HEK293T (cell line): ENCODE results near the gene NME3.

Experiments used
- CTCF ChIA-PET: fragments of 350-600 bp; formaldehyde crosslinking; extraction: SDS; loops from one replicate; lab custom pipeline; 2021; ENCODE audit warnings: antibody characterized with exemption, inconsistent platforms; lab: Yijun Ruan, JAX
- POLR2A ChIA-PET: fragments of 350-600 bp; formaldehyde crosslinking; extraction: SDS; loops from one replicate; lab custom pipeline; 2020; ENCODE audit warnings: antibody characterized with exemption, inconsistent platforms; lab: Yijun Ruan, JAX
- DNase-seq: peaks from one replicate; pipeline ENCODE4 v3.0.0; 2012; ENCODE audit warnings: mixed read lengths; ENCODE audit errors: extremely low spot score
- ARNT ChIP-seq: fragments of 450-650 bp; IDR thresholded peaks from 2 replicates; pipeline ENCODE4 v1.6.1; 2017; ENCODE audit warnings: mild to moderate bottlenecking
- BHLHE40 ChIP-seq: fragments of 450-650 bp; IDR thresholded peaks from 2 replicates; pipeline ENCODE4 v1.6.1; 2016; ENCODE audit warnings: mild to moderate bottlenecking, moderate library complexity, borderline replicate concordance
- CTBP1 ChIP-seq: fragments of 450-650 bp; IDR thresholded peaks from 2 replicates; pipeline ENCODE4 v1.6.1; 2016; ENCODE audit warnings: borderline replicate concordance
- ELF4 ChIP-seq: fragments of 450-650 bp; IDR thresholded peaks from 2 replicates; pipeline ENCODE4 v1.6.1; 2017; ENCODE audit warnings: antibody characterized with exemption
- FOXA1 ChIP-seq: fragments of 450-650 bp; IDR thresholded peaks from 2 replicates; pipeline ENCODE4 v1.6.1; 2016; ENCODE audit warnings: mild to moderate bottlenecking
- FOXK2 ChIP-seq: fragments of 450-650 bp; IDR thresholded peaks from 2 replicates; pipeline ENCODE4 v1.6.1; 2016; ENCODE audit warnings: mild to moderate bottlenecking
- FOXM1 ChIP-seq: fragments of 450-650 bp; IDR thresholded peaks from 2 replicates; pipeline ENCODE4 v1.6.1; 2017; ENCODE audit warnings: mild to moderate bottlenecking, borderline replicate concordance
- HDGF ChIP-seq: fragments of 450-650 bp; IDR thresholded peaks from 2 replicates; pipeline ENCODE4 v1.6.1; 2017; ENCODE audit warnings: antibody characterized with exemption, borderline replicate concordance
- LEF1 ChIP-seq: fragments of 450-650 bp; IDR thresholded peaks from 2 replicates; pipeline ENCODE4 v1.6.1; 2017; ENCODE audit warnings: mild to moderate bottlenecking, borderline replicate concordance
- NFRKB ChIP-seq: fragments of 450-650 bp; IDR thresholded peaks from 2 replicates; pipeline ENCODE4 v1.6.1; 2016; ENCODE audit warnings: mild to moderate bottlenecking, moderate library complexity
- SP1 ChIP-seq: fragments of 450-650 bp; IDR thresholded peaks from 2 replicates; pipeline ENCODE4 v1.6.1; 2017
- SUZ12 ChIP-seq: fragments of 450-650 bp; IDR thresholded peaks from 2 replicates; pipeline ENCODE4 v1.6.1; 2016; ENCODE audit warnings: mild to moderate bottlenecking
- TARDBP ChIP-seq: fragments of 450-650 bp; IDR thresholded peaks from 2 replicates; pipeline ENCODE4 v1.6.1; 2016
- ZNF384 ChIP-seq: fragments of 450-650 bp; IDR thresholded peaks from 2 replicates; pipeline ENCODE4 v1.6.1; 2016
- TF ChIP-seq, protein P1 (sequence below): fragments of 450-650 bp; IDR thresholded peaks from 2 replicates; pipeline ENCODE4 v1.6.1; 2016

Gene NME3

GRCh38 chr16:1779741-1780676 lies 8.7 kb upstream of the NME3 start:
- CTCF ChIA-PET, result no interaction called here
- DNase-seq, result no peak
- TF ChIP-seq NFRKB (no peak), ARNT (no peak), SP1 (no peak), FOXM1 (no peak), FOXA1 (no peak)
- TF ChIP-seq, protein P1, sequence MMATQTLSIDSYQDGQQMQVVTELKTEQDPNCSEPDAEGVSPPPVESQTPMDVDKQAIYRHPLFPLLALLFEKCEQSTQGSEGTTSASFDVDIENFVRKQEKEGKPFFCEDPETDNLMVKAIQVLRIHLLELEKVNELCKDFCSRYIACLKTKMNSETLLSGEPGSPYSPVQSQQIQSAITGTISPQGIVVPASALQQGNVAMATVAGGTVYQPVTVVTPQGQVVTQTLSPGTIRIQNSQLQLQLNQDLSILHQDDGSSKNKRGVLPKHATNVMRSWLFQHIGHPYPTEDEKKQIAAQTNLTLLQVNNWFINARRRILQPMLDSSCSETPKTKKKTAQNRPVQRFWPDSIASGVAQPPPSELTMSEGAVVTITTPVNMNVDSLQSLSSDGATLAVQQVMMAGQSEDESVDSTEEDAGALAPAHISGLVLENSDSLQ, result no peak
- POLR2A ChIA-PET, result interaction anchor here (1.5 to 3.3 kb wide), 2 partner anchors 8 to 13 kb away, joined by 3 to 71 read pairs; partner anchors contain the start of genes EME2, MRPS34 and NME3

DNA sequence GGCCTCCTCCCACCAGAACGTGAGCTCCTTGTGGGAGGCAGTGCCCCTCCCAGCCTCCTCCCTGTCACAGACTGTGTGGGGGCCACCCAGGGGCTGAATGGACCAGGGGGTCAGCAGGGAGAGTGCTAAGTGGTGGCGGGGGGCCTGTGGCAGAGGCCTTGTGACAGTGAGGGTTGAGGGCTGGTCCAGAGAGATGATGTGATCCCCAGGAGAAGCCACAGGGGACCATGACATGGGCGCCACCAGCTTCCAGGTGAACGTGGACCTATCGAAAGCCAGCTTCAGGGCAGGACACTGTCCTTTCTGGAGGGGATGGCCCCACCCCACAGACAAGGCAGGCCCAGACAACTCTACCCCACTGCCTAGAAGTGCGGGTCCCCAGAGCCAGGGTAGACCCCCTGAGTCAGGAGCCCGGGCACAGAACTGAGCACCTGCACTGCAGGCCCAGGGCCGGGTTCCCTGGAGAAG lies 7.9 kb upstream of the NME3 start:
- DNase-seq, result no peak
- POLR2A ChIA-PET, result interaction anchor here (1.3 to 1.5 kb wide), 2 partner anchors 14 to 192 kb away, joined by 3 to 4 read pairs; partner anchors contain the start of gene TBL3
- CTCF ChIA-PET, result no interaction called here
- TF ChIP-seq FOXK2, result no peak
- no peak for TF ChIP-seq CTBP1
- no peak for TF ChIP-seq TARDBP
- no peak for TF ChIP-seq SUZ12
- no peak for TF ChIP-seq BHLHE40
- no peak for TF ChIP-seq FOXM1
- TF ChIP-seq, protein P1, result no peak

DNA sequence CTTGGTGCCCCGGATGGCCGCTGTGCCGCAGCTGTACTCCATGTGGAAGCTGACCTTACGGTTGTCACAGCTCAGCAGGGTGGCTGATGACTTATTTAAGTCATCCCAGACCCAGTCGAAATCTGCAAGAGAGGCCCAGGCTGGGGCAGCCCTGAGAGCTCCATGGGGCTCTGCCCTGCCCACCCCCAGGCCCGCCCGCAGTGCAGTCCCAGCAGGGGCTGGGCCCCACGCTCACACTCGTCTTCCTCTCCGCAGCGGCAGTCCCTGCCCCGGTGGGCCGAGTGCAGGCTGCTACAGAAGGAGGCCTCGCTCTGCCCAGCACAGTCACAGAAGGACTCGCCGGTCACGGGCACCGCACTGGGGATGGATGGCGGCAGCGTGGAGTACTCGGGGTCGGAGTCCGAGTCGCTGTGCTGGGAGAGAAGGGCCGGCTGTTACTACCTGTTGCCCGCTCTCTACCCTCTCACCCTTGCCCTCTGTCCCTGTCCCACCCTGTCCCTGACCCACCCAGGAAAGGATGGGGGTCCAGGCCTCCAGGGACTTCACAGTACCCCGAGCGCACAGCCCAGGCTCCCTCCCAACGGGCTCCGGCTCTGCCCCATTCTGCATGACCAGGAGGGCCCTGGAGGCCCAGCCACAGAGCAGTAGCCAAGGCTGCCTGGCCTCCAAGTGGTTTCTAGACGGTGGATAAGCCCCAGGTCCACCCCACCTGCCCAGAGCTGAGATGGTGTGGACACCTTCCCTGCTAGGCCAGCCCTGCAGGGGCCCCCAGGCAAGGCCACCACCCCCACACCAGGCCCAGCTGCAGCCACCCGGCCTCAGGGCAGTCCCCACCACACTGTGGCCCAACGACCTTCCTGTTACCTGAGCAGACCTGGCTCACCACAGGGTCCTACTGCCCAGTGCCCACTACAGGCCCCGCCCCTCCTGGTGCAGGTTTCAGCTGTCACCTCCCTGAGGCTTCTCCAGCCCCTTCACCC lies 7.1 kb upstream of the NME3 start:
- TF ChIP-seq, protein P1, result peak; percentile 20; the same call in 1 of the 2 replicates
- TF ChIP-seq LEF1, result no peak
- ChIA-PET POLR2A (interaction anchor here (1.3 to 2.1 kb wide), 3 partner anchors 49 to 193 kb away, joined by 4 to 6 read pairs (median 5); partner anchors contain the start of genes FAHD1, HAGH, MAPK8IP3 and TBL3), CTCF (no interaction called here)
- DNase-seq, result no peak

DNA sequence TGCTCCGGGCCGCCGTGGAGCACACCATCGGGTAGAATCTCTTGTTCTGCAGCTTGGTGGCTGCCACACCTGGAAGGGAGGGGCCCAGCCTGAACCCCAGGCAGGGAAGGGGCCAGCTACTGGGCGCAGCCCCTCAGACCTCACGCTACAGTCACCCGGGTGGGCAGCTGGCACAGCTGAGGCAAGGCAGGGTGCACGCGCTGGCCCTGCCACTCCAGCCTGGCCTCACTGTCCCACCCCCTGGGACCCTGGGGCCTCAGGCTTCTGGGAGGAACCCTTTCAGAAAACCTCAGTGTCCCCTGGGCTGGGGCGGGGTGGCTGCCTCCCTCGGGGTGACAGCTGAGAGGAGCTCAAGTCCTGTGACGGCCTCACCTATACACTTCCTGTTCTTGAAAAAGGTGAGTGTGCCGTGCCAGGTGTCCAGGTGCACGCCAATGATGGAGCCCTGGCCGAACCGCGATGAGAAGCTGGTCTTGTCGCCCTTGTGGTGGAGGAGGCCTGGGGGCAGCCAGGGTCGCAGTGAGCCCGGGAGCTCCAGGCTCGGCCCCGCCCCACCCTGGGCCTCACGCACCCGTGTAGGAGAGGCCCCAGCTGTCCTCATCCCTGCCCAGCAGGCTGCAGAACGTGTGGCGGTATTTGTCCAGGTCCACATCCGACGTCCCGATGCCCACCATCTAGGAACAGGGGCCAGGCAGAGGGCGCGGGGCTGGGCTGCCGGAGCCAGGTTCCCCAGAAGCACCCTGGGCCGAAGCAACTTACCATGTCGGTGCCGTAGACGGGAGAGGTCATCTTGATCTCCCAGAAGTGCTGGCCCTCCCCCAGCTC lies 6.2 kb upstream of the NME3 start:
- TF ChIP-seq, protein P1, result no peak
- no peak for TF ChIP-seq FOXM1
- TF ChIP-seq ZNF384, result no peak
- no peak for TF ChIP-seq FOXK2
- ChIA-PET POLR2A (interaction anchor here (1.5 to 2.1 kb wide), 2 partner anchors 50 to 72 kb away, joined by 5 to 6 read pairs; partner anchors contain the start of genes FAHD1, HAGH and MAPK8IP3), CTCF (no interaction called here)
- DNase-seq, result no peak

GRCh38 chr16:1776991-1777374 lies 5.6 kb upstream of the NME3 start:
- TF ChIP-seq, protein P1, result no peak
- TF ChIP-seq ARNT (no peak), ELF4 (no peak), CTBP1 (no peak), BHLHE40 (no peak), SP1 (no peak), NFRKB (no peak), FOXK2 (no peak), FOXA1 (no peak), TARDBP (no peak), LEF1 (no peak), SUZ12 (no peak), HDGF (no peak)
- POLR2A ChIA-PET, result interaction anchor here (2.1 kb wide), 1 partner anchor 50 kb away, joined by 5 read pairs; the partner anchor contains the start of genes FAHD1 and HAGH
- CTCF ChIA-PET, result no interaction called here

More at GRCh38 chr16:1776991-1777374, 5.6 kb upstream of the NME3 start:
- DNase-seq, result no peak
